LNCaP clone FGC (cell line): ENCODE results near the gene SGO2.
"Not testable (repeated sequence)": the region's sequence is repeated elsewhere in the genome, so short reads cannot be mapped to it uniquely, and the experiment has no call there.

Experiments
- DNase-seq: peaks from one replicate; pipeline ENCODE4 v3.0.0-alpha.2; 2011; ENCODE audit warnings: low read depth
- H3K4me3 ChIP-seq: 2 replicates; pipeline ENCODE4 v1.5.1; 2011; ENCODE audit warnings: mild to moderate bottlenecking, low read depth, low read length, control low read depth
- CTCF ChIP-seq: IDR thresholded peaks from 2 replicates; pipeline ENCODE4 v1.5.1; 2012; ENCODE audit warnings: mild to moderate bottlenecking; ENCODE audit not compliant: control insufficient read depth, insufficient read depth; ENCODE audit errors: extremely low read depth

Gene SGO2

GRCh38 chr2:200627110-200627770 is 101.2 kb downstream of the SGO2 start:
- TF ChIP-seq CTCF = no peak

GRCh38 chr2:200628461-200628860 is 102.5 kb downstream of the SGO2 start:
- not testable (repeated sequence) for H3K4me3 ChIP-seq, DNase-seq

More at GRCh38 chr2:200627110-200627770, 101.2 kb downstream of the SGO2 start:
- DNase-seq = no peak
- H3K4me3 ChIP-seq = no peak overlapping the region

GRCh38 chr2:200631287-200631686 is 105.3 kb downstream of the SGO2 start:
- H3K4me3 ChIP-seq = no peak overlapping the region
- TF ChIP-seq CTCF = no peak
- no peak for DNase-seq
